ENCODE data around the gene BIN2.

DNA sequence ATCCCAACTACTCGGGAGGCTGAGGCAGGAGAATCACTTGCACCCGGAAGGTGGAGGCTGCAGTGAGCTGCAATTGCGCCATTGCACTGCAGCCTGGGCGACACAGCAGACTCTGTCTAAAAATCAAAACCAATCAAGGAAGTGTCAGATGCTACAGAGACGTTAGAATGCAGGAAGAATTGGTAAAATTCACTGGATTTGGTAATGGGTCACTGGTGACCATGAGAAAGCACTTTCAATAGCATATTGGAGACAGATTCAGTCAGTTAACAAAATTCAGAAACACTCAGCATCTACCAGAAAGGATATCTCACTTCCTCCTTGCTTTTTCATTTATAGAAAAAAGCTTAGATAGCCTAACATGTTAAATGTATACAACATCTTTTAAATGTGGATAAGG lies 17.5 kb downstream of the BIN2 start:
- TF ChIP-seq SIN3A (IDR thresholded peaks at IDR 0.05; ENCODE audit: borderline replicate concordance, insufficient read depth, low read length) (no peak), POLR2AphosphoS5 (IDR thresholded peaks at IDR 0.05; ENCODE audit: low read depth, low read length) (no peak), TAF1 (IDR thresholded peaks at IDR 0.05; ENCODE audit: borderline replicate concordance, insufficient read depth, low read length) (no peak)
- TF ChIP-seq, protein P1, sequence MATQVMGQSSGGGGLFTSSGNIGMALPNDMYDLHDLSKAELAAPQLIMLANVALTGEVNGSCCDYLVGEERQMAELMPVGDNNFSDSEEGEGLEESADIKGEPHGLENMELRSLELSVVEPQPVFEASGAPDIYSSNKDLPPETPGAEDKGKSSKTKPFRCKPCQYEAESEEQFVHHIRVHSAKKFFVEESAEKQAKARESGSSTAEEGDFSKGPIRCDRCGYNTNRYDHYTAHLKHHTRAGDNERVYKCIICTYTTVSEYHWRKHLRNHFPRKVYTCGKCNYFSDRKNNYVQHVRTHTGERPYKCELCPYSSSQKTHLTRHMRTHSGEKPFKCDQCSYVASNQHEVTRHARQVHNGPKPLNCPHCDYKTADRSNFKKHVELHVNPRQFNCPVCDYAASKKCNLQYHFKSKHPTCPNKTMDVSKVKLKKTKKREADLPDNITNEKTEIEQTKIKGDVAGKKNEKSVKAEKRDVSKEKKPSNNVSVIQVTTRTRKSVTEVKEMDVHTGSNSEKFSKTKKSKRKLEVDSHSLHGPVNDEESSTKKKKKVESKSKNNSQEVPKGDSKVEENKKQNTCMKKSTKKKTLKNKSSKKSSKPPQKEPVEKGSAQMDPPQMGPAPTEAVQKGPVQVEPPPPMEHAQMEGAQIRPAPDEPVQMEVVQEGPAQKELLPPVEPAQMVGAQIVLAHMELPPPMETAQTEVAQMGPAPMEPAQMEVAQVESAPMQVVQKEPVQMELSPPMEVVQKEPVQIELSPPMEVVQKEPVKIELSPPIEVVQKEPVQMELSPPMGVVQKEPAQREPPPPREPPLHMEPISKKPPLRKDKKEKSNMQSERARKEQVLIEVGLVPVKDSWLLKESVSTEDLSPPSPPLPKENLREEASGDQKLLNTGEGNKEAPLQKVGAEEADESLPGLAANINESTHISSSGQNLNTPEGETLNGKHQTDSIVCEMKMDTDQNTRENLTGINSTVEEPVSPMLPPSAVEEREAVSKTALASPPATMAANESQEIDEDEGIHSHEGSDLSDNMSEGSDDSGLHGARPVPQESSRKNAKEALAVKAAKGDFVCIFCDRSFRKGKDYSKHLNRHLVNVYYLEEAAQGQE (IDR thresholded peaks at IDR 0.05; ENCODE audit: insufficient read depth in 1 of 2, low read depth in 2 of 2, low read length in 2 of 2) = no peak

Data from PFSK-1 (cell line).